GM21360 (cell line): ENCODE results near the gene PAGR1.

Experiments
- ATAC-seq: cut with Tn5 transposase; IDR thresholded peaks from one replicate; pipeline ENCODE4 v1.9.1; 2021; ENCODE audit warnings: mild to moderate bottlenecking, moderate library complexity; ENCODE audit not compliant: unreplicated experiment

Gene PAGR1

DNA sequence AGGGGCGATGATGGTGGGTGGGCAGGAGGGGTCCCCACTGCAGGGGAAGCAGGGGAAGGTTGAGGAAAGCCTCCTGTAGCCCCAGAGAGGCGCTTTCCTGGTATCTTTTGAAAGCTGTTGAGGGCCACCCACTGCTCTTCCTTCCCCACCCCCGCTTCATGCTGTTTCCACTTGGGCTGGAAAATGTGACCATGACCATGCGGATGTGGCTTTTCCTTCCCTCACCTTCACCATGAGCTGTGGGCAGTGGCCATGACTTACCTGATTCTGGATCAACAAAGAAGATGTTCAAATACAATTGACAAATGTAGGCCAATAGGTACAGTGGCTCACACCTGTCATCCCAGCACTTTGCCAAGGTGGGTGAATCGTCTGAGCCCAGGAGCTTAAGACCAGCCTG is 18.1 kb downstream of the PAGR1 start:
- no peak for ATAC-seq

DNA sequence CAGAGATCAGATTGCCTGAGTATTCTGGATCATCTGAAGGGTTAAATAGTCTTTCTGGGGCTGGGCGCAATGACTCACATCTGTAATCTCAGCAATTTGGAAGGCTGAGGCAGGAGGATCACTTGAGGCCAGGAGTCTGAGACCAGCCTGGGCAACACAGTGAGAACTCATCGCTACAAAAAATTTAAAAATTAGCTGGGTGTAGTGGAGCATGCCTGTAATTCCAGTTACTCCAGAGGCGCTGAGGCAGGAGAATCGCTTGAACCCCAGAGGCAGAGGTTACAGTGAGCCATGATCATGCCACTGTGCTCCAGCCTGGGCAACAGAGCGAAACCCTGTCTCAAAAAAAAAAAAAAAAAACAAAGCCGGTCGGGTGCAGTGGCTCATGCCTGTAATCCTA is 20.0 kb downstream of the PAGR1 start:
- no peak for ATAC-seq

DNA sequence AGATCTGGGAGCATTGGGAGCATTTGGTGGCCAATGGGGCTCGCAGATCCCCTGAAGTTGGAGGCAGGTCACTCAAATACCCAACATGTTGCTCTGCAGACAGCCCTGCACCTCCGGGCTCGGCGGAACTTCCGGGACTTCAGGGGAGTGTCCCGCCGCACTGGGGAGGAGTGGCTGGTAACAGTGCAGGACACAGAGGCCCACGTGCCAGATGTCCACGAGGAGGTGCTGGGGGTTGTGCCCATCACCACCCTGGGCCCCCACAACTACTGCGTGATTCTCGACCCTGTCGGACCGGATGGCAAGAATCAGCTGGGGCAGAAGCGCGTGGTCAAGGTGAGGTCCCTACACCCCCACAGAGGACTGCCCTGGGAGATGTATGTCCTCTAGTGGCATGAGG is 20.7 kb downstream of the PAGR1 start:
- no peak for ATAC-seq

DNA sequence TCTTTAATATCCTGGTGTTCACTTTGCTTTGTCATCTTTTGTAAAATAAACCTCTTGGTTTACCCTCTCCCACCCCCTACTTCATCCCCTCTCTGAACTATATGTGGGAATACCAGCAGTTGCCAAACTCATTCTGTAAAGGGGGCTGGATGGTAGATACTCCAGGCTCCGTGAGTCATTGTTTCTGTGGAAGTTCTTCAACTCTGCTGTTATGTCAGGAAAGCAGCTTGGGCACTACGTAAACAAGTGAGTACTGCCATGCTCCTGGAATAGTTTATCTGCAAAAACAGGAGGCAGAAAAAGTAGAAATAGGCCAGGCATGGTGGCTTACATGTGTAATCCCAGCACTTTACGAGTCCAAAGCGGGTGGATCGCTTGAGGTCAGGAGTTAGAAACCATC is 21.9 kb downstream of the PAGR1 start:
- no peak for ATAC-seq

DNA sequence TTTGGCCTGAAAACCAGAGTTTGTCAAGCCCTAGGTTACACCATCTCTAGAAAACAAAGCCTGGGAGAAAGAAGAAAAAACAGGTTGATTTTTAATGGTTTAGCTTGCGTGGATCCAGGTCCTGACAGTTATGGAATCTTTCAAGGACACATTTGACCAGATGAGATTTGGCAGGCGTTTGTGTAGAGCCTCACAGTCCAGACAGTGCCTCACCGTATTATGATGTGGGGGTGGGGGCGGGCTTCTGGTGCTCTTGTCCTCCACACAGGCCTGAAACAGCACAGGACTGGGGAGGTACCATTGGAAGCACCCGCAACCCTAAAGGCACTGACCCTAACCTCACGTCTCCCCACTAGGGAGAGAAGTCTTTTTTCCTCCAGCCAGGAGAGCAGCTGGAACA is 23.9 kb downstream of the PAGR1 start:
- no peak for ATAC-seq

DNA sequence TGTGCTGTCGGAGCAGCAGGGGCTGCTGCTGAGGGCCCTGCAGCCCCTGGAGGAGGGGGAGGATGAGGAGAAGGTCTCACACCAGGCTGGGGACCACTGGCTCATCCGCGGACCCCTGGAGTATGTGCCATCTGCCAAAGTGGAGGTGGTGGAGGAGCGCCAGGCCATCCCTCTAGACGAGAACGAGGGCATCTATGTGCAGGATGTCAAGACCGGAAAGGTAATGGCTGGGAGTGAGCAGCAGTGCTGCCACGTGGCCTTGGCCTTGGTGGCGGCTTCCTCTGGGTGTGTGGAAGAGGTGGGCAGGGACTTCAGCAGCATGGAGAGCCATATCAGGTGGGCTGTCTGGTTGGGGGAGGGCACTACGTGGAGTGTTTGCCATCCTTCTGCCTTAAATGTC is 24.3 kb downstream of the PAGR1 start:
- no peak for ATAC-seq

DNA sequence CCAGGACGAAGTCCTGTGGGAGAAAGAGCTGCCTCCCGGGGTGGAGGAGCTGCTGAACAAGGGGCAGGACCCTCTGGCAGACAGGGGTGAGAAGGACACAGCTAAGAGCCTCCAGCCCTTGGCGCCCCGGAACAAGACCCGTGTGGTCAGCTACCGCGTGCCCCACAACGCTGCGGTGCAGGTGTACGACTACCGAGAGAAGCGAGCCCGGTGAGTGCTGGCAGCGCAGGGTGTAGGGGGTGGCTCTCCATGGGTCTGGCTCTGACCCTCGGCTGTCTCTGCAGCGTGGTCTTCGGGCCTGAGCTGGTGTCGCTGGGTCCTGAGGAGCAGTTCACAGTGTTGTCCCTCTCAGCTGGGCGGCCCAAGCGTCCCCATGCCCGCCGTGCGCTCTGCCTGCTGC is 25.7 kb downstream of the PAGR1 start:
- no peak for ATAC-seq

DNA sequence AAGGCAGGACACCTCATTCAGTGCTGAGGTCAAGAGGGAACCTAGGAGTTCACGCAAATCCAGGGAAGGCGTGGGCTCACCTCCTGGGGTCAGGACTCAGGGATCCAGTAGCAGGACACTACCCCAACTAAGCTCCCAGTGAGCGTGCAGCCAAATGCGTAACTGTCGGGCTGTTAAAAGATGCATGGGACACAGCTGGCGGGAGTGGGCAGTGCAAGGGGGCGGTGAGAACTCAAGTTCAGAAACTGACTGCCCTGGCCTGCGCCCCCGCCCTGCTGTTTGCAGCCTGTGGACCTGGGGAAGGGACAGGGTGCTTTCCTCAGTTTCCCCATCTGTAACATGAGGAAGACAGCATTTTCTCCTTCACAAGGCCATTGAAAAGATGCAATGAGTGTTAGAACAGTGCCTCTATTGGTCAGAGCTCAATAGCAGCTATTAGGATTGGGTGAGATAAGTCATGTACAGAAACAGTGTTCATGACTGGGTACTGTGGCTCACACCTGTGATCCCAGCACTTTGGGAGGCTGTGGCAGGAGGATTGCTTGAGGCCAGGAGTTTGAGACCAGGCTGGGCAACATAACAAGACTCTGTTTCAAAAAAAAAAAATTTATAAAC is 26.9 kb downstream of the PAGR1 start:
- no peak for ATAC-seq

DNA sequence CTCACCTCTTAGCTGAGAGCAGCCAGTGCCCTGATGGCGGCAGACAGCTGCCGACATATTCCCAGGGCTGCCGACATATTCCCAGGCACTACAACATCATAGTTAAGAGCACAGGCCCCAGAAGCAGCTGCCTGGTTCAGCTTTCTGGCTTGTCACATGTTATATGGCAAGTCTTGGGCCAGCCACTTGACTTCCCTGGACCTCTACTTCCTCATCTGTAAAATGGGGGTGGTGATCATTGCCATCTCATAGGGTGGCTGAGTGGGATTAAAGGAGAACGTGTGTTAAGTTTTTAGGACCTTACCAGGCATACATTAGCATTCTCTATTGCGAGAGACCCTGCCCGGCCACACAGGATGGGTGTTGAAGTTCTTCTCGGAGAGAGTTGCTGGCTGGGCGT is 28.0 kb downstream of the PAGR1 start:
- no peak for ATAC-seq

DNA sequence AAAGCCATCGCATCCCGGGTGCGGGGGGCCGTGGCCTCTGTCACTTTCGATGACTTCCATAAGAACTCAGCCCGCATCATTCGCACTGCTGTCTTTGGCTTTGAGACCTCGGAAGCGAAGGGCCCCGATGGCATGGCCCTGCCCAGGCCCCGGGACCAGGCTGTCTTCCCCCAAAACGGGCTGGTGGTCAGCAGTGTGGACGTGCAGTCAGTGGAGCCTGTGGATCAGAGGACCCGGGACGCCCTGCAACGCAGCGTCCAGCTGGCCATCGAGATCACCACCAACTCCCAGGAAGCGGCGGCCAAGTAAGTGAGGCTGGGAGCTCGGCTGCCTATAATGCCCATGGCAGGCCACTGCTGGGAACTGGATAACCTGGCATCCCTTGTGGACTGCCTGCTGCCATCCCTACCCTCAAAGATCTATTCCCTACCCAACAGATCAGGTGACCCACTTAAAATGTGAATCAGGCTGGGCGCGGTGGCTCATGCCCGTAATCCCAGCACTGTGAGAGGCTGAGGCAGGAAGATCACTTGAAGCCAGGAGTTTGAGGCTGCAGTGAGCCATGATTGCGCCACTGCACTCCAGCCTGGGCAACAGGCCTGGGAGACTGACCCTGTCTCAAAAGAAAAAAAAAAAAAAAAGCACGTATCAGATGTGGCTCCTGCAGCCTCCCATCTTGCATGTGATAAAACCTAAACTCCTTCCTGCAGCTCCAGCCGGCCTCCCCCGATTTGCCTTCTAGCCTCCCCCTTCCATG is 28.8 kb downstream of the PAGR1 start:
- no peak for ATAC-seq

DNA sequence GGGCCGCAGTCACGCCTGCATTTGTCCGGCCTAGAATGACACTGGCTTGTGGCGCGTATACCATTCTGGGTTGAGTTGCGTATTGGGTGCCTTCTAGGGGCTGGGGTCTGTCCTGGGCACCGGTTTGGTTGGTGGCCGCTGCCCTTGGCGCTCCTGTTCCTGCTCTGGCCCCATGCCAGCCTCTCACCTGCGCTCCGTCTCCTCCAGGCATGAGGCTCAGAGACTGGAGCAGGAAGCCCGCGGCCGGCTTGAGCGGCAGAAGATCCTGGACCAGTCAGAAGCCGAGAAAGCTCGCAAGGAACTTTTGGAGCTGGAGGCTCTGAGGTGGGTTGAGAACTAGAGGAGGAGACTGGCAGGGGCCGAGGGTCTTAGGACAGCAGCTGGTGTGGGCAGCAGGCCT is 29.7 kb downstream of the PAGR1 start:
- no peak for ATAC-seq

DNA sequence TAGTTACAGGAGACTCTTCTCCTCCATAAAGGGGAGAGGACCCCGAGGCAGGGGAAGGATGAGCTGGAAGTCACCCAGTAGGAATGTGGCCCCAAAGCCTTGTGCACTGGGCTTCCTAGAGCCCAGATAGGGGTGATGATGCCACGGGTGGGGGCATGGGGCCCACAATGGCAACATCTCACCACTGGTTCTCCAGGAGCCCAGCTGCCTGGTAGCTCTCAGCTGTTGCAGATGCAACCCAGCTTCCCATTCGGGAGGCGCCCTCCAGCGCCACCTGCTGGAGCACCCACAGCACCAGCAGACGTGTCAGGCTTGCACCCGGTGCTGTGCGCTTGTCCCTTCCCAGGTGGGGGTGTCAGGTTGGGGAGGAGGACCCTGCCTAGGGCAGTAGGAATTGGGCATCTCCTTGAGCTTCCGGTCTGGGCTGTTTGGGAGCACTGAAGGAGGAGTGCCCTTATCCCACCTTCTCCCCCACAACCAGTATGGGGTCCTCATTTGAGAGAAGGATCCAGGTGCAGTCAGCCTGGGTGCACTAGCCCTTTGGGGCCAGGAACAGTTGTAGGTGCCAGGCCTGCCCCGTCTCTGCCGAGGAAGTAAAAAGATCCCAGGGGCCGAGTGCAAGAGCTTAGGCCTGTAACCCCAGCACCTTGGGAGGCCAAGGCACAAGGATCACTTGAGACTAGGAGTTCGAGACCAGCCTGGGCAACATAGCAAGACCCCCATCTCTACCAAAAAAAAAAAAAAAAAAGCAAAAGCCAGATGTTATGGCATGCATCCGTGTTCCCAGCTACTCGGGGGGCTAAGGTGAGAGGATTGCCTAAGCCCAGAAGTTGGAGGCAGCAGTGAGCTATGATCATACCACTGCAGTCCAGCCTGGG is 32.7 kb downstream of the PAGR1 start:
- no peak for ATAC-seq

DNA sequence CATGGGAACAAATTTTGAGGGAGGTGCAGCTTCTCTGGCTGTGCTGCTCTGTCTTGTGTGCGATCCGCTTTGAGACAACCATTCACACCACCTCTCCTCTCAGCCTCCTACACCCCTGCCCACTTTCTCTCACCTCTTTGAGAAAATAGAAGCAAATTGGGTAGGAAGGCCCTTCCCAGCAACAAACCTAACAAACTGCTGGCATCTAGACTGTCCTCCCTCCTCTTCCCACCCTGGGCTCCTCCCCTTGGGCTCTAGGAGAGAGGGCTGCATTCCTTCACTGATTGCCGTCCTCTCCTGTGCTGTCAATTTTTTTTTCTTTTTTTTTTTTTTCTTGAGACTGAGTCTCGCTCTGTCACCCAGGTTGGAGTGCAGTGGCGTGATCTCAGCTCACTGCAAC is 33.6 kb downstream of the PAGR1 start:
- no peak for ATAC-seq

DNA sequence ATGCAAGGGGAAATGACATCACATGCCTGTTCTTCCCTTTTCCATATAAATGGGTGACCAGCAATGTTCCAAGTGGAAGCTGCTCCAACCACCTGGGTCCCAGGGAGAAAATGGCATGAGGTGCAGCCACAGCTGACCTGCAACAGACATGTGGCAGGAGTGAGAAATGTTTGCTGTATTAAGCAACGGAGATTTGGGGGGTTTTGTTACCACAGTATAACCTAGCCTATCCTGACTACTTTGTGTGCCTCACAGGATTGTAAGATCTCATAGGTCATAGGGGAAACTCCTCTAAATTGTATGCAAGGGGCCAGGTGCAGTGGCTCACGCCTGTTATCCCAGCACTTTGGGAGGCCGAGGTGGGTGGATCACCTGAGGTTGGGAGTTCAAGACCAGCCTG is 35.0 kb downstream of the PAGR1 start:
- no peak for ATAC-seq

DNA sequence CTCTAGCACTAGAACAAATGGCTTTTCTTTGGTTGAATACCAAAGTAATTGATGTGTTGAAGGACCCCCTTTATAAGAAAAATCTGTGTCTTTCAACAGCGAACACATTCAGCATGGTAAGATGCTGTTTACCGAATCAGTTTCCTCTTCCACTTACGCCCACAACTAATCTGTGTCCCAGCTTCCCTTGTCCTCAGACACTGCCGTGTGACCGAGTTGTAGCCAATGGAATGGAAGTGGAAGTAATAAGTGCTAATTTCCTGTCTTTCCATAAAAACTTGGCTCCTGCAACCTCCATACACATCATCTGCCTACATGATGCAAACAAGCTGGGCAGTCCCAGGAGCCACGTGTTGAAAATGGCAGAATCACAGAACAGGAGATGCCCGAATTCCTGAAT is 36.7 kb downstream of the PAGR1 start:
- ATAC-seq = no peak

DNA sequence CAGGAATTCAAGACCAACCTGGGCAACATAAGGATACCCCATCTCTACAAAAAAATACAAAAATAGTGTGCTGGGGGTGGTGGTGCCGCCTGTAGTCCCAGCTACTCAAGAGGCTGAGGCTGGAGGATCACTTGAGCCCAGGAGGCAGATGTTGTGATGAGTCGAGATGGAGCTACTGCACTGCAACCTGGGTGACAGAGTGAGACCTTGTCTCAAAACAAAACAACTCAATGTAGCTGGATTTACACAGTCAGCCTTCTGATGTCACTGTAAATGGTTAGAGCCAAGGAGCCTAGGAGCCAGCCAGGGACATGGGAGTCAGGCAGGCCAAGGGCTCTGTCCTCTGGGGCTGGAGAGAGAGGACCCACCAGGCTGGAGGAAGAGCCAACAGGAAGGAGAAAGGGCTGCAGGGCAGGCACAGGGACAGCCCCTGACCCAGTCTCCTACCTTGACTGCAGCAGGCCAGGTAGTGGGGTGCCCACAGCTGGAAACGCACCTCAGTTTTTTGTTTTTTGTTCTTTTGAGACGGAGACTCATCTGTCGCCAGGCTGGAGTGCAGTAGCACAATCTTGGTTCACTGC is 38.7 kb downstream of the PAGR1 start:
- no peak for ATAC-seq

DNA sequence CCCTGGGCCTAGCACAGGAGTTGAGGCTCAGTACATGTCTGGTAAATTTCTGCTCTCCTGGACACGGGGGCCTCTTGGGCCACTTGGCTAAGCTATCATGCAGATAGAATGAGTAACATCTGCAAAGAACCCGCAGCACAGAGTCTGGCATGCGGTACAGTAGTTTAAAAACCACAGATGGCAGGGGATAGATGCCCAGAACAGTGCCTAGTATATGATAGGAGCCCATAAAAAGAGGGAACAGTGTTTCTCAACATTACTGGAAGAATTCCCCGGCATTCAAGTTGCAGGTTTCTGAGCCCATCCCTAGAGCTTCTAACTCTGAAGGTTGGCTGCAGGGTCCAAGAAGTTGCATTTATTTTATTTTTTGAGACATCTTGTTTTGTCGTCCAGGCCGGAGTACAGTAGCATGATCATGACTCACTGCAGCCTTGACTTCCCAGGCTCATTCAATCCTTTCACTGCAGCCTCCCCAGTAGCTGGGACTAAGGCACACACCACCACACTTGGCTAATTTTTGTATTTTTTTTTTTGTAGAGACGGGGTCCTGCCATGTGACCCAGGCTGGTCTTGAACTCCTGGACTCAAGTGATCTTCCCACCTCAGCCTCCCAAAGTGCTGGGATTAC is 41.3 kb downstream of the PAGR1 start:
- no peak for ATAC-seq

DNA sequence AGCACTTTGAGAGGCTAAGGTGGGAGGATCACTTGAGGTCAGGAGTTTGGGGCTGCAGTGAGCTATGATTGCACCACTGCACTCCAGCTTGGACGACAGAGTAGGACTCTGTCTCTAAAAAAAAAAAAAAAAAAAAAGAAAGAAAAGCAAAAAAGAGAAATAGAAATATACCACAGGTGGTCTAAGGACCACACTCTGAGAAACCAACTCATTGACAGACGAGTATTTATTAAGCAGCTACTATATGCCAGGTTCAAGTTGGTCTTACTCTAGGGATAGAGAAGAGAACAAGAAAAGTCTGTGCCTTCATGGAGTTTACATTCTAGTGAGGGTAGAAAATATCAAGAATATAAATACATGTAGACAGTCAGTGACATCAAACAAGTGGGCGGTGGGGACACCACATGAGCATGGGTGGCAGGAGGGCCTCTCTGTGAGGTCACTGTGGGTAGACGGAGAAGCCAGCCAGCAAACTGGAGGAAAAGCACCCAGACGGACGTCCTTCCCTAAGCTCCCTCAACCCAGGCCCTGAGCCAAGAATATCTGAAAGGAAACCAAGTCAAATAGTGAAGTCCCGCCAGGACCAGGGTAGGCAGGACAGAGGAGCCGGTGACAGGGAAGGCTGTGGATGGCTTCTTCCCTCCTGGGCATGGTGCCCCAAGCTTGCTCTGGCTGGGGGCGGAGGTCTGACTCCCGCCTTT is 42.3 kb downstream of the PAGR1 start:
- no peak for ATAC-seq

DNA sequence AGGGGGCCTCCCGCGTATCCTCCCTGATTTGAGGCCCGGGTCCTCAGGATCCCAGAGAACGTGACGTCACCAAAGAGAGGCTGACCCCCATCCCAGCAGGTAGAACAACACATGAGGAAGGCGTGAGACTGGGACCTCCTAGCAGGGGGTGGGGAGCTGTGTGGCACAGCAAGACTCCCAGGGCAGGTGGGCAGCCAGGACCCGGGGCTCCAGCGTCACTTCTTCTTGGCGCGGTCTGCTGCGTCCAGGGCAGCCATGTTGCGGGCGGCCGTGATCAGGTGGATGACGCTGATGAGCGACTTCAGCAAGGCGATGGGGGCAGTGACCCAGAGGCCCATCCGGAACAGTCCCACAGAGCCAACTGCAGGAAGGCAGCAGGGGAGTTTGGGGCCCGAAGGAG is 43.0 kb downstream of the PAGR1 start:
- ATAC-seq = no peak

DNA sequence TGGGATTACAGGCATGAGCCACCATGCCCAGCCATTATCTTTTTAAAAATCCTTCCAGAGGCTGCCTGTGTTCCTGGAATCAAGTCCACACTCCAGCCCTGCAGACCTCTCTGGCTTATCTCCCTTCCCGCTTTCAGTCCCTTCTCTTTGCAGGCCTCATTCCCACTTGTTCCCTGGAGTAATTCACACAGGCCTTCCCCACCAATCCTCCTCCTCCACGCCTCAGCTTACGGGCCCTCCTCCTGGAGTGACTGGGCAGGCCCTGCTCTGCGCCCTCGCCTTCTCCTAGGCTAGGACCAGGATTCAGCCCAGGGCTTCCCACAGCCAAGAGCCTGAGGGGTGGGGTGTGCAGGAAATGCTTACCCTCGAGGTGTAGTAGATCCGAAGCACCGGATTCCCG is 44.3 kb downstream of the PAGR1 start:
- no peak for ATAC-seq
